DOHH2 (cell line): ENCODE measurements around the gene CMIP.

Source experiments
- CTCF ChIP-seq: fragments of 200-600 bp; sonication (generic); IDR thresholded peaks from one replicate; pipeline ENCODE4 v1.5.1; 2014; ENCODE audit warnings: antibody characterized with exemption, mild to moderate bottlenecking, low read depth, low read length; ENCODE audit not compliant: poor library complexity, severe bottlenecking
- EZH2phosphoT487 ChIP-seq: fragments of 200-600 bp; sonication (generic); IDR thresholded peaks from 2 replicates; pipeline ENCODE4 v1.6.1; 2017; ENCODE audit warnings: borderline replicate concordance, mild to moderate bottlenecking, antibody characterized with exemption, low read length, moderate library complexity, mixed read lengths

GRCh38 chr16:81639931-81640680 lies 195.5 kb downstream of the CMIP start:
- no peak for TF ChIP-seq CTCF
- no peak for TF ChIP-seq EZH2phosphoT487
